H1 (cell line): ENCODE data around the gene SERPINB12. TPM values are rescaled to one million over a fixed set of nuclear protein-coding genes. Genes with fewer than 3 reads are reported as not detected.

ENCODE experiments used
- CTCF ChIA-PET: fragments of 300-600 bp; sonication (Branson Sonifier 250); formaldehyde crosslinking; loops from one replicate; lab custom pipeline; 2021; ENCODE audit not compliant: partially characterized antibody; lab: Charles Lee
- POLR2A ChIA-PET: fragments of 300-600 bp; sonication (Branson Sonifier 250); formaldehyde crosslinking; loops from one replicate; lab custom pipeline; 2021; ENCODE audit warnings: inconsistent platforms; ENCODE audit not compliant: partially characterized antibody; lab: Charles Lee
- DNase-seq, 2 experiments: peaks; one replicate each; pipeline versions ENCODE4 v3.0.0 to v3.0.0-alpha.2; 2010 to 2022; ENCODE audit warnings: low spot score in 2 of 2, low read depth in 1 of 2, mixed read lengths in 1 of 2
- FAIRE-seq: peaks from 2 replicates; lab custom pipeline; 2011; peaks lifted over from hg19 to GRCh38; lab: Jason Lieb, UNC
- H2AFZ ChIP-seq: 2 replicates; pipeline ENCODE4 v1.8.1; 2012; ENCODE audit warnings: low read length, inconsistent platforms
- H2AK5ac ChIP-seq: 2 replicates; pipeline ENCODE4 v1.6.1; 2013; ENCODE audit warnings: low read depth, low read length
- H2BK120ac ChIP-seq: replicated peaks from 2 replicates; pipeline ENCODE3; 2013; ENCODE audit warnings: low read depth, low read length, inconsistent platforms
- H2BK12ac ChIP-seq: 2 replicates; pipeline ENCODE4 v1.6.1; 2013; ENCODE audit warnings: low read depth, low read length
- H2BK15ac ChIP-seq: 2 replicates; pipeline ENCODE4 v1.6.1; 2013; ENCODE audit warnings: low read length
- H2BK20ac ChIP-seq: 2 replicates; pipeline ENCODE4 v1.6.1; 2013; ENCODE audit warnings: low read length
- H2BK5ac ChIP-seq: 2 replicates; pipeline ENCODE4 v1.6.1; 2013; ENCODE audit warnings: low read depth, low read length
- H3K14ac ChIP-seq: 2 replicates; pipeline ENCODE4 v1.6.1; 2013; ENCODE audit warnings: inconsistent platforms; ENCODE audit not compliant: insufficient read length
- H3K18ac ChIP-seq: 2 replicates; pipeline ENCODE4 v1.6.1; 2013; ENCODE audit warnings: low read length; ENCODE audit errors: extremely low read depth
- H3K23ac ChIP-seq: 2 replicates; pipeline ENCODE4 v1.6.1; 2013; ENCODE audit warnings: inconsistent platforms; ENCODE audit not compliant: insufficient read length
- H3K23me2 ChIP-seq: 2 replicates; pipeline ENCODE4 v1.6.1; 2013; ENCODE audit warnings: low read depth, low read length
- H3K27ac ChIP-seq: 2 replicates; pipeline ENCODE4 v1.6.1; 2011; ENCODE audit warnings: low read depth, low read length, inconsistent platforms
- H3K27me3 ChIP-seq, 4 experiments: replicated peaks in 1 of 4; 1 replicate in 1 of 4; 2 replicates in 3 of 4; pipeline versions ENCODE4 v1.6.1 to v1.8.1; 2011 to 2013; ENCODE audit warnings: low read length in 3 of 4, mild to moderate bottlenecking in 3 of 4, inconsistent platforms in 2 of 4, mixed read lengths in 2 of 4, moderate library complexity in 1 of 4; ENCODE audit not compliant: control insufficient read depth in 3 of 4, insufficient read depth in 3 of 4; ENCODE audit errors: extremely low read depth in 1 of 4
- H3K36me3 ChIP-seq, 4 experiments: 2 replicates each; pipeline versions ENCODE4 v1.6.1 to v1.8.1; 2011 to 2013; ENCODE audit warnings: mild to moderate bottlenecking in 4 of 4, low read length in 3 of 4, moderate library complexity in 2 of 4, control low read depth in 1 of 4, inconsistent platforms in 1 of 4; ENCODE audit not compliant: insufficient read depth in 4 of 4, control insufficient read depth in 2 of 4
- H3K4ac ChIP-seq: replicated peaks from 2 replicates; pipeline ENCODE3; 2013; ENCODE audit warnings: low read length, low read depth, mixed read lengths, inconsistent platforms; ENCODE audit not compliant: insufficient read length
- H3K4me1 ChIP-seq, 4 experiments: replicated peaks in 1 of 4; 1 replicate in 1 of 4; 2 replicates in 3 of 4; pipeline versions ENCODE4 v1.6.1 to v1.8.1; 2011 to 2013; ENCODE audit warnings: low read length in 3 of 4, inconsistent platforms in 2 of 4, mixed read lengths in 1 of 4; ENCODE audit not compliant: insufficient read depth in 4 of 4, control insufficient read depth in 3 of 4
- H3K4me2 ChIP-seq, 2 experiments: 2 replicates each; pipeline versions ENCODE4 v1.6.1 to v1.8.1; 2011 to 2013; ENCODE audit warnings: low read depth in 2 of 2, low read length in 2 of 2, control low read depth in 1 of 2, inconsistent platforms in 1 of 2, mild to moderate bottlenecking in 1 of 2; ENCODE audit not compliant: insufficient read depth in 1 of 2
- H3K4me3 ChIP-seq, 4 experiments: fragments of 200-600, 300-600 bp in 1 of 4; sonication (generic), shearing (Covaris generic), sonication (Bioruptor Twin) in 1 of 4; 2 replicates each; pipeline versions ENCODE4 v1.5.1 to v1.8.1; 2011 to 2016; ENCODE audit warnings: low read length in 4 of 4, low read depth in 3 of 4, control low read depth in 2 of 4, inconsistent platforms in 2 of 4, mild to moderate bottlenecking in 2 of 4, mixed read lengths in 1 of 4, moderate library complexity in 1 of 4; ENCODE audit not compliant: insufficient read depth in 2 of 4; ENCODE audit errors: extremely low read depth in 1 of 4
- H3K56ac ChIP-seq: replicated peaks from 2 replicates; pipeline ENCODE3; 2013; ENCODE audit warnings: low read depth, mild to moderate bottlenecking, mixed read lengths, low read length, inconsistent platforms; ENCODE audit not compliant: insufficient read length
- H3K79me1 ChIP-seq: 2 replicates; pipeline ENCODE4 v1.6.1; 2013; ENCODE audit warnings: low read depth, low read length, control low read depth
- H3K79me2 ChIP-seq, 2 experiments: 2 replicates each; pipeline versions ENCODE4 v1.6.1 to v1.8.1; 2012 to 2013; ENCODE audit warnings: low read length in 2 of 2, mild to moderate bottlenecking in 2 of 2, inconsistent platforms in 1 of 2; ENCODE audit not compliant: insufficient read depth in 2 of 2, control insufficient read depth in 1 of 2
- H3K9ac ChIP-seq, 4 experiments: replicated peaks in 1 of 4; 1 replicate in 1 of 4; 2 replicates in 3 of 4; pipeline versions ENCODE4 v1.6.1 to v1.8.1; 2011 to 2013; ENCODE audit warnings: low read depth in 3 of 4, low read length in 3 of 4, control low read depth in 2 of 4, mild to moderate bottlenecking in 2 of 4, moderate library complexity in 2 of 4, inconsistent platforms in 1 of 4; ENCODE audit errors: extremely low read depth in 1 of 4
- H3K9me3 ChIP-seq, 2 experiments: 2 replicates each; pipeline versions ENCODE4 v1.6.1 to v1.8.1; 2012 to 2013; ENCODE audit warnings: mild to moderate bottlenecking in 2 of 2, moderate library complexity in 2 of 2, control low read depth in 1 of 2, inconsistent platforms in 1 of 2, low read depth in 1 of 2, low read length in 1 of 2, mixed read lengths in 1 of 2; ENCODE audit not compliant: insufficient read depth in 2 of 2
- H4K20me1 ChIP-seq, 2 experiments: replicated peaks in 1 of 2; 2 replicates each; pipeline versions ENCODE3 to v1.8.1; 2011 to 2013; ENCODE audit warnings: inconsistent platforms in 2 of 2, low read length in 2 of 2, mild to moderate bottlenecking in 1 of 2; ENCODE audit not compliant: insufficient read depth in 2 of 2, control insufficient read depth in 1 of 2
- H4K5ac ChIP-seq: 2 replicates; pipeline ENCODE4 v1.6.1; 2013; ENCODE audit warnings: low read length, low read depth, mixed read lengths, inconsistent platforms; ENCODE audit not compliant: insufficient read length
- H4K8ac ChIP-seq: 2 replicates; pipeline ENCODE4 v1.8.0; 2013; ENCODE audit warnings: mild to moderate bottlenecking, moderate library complexity, low read length, inconsistent platforms; ENCODE audit not compliant: insufficient read depth; ENCODE audit errors: extremely low read depth
- H4K91ac ChIP-seq: replicated peaks from 2 replicates; pipeline ENCODE3; 2013; ENCODE audit warnings: low read length, mixed read lengths, inconsistent platforms; ENCODE audit not compliant: insufficient read length
- ZNF274 ChIP-seq: IDR thresholded peaks from 2 replicates; pipeline ENCODE4 v1.7.0; 2012; ENCODE audit warnings: low read length, borderline replicate concordance; ENCODE audit errors: extremely low read depth
- WGBS, 2 experiments: shearing (Covaris generic) in 1 of 2; methylation state at CpG; one replicate each; pipeline versions ENCODE4 v1.1.6 to v1.1.7; 2013 to 2015; ENCODE audit warnings: low lambda C conversion rate in 2 of 2, mixed read lengths in 2 of 2, inconsistent platforms in 1 of 2, low coverage in 1 of 2, missing lambda C conversion rate in 1 of 2; ENCODE audit not compliant: insufficient replicate concordance in 2 of 2, insufficient coverage in 1 of 2, insufficient read length in 1 of 2; ENCODE audit errors: extremely low coverage in 1 of 2, missing lambda C conversion rate in 1 of 2; 5-methylcytosine and 5-hydroxymethylcytosine counted together
- polyA plus RNA-seq, 7 experiments: library from polyadenylated mRNA; depleted of rRNA in 3 of 7; stranded (reverse) in 5 of 7; unstranded in 2 of 7; fragments of >200 nt in 5 of 7; fragments of 200-250 nt in 2 of 7; gene quantifications; 1 replicate in 5 of 7; 2 replicates in 1 of 7; 4 replicates in 1 of 7; pipeline versions ENCODE4 v1.2.1 to v1.2.3, GENCODE V29; 2011 to 2013; ENCODE audit warnings: missing spikeins in 2 of 7, mixed read lengths in 2 of 7
- total RNA-seq: library from RNA; stranded (reverse); fragmentation: NEBNext Ultra II Directional; extraction: Animal tissue kit (Norgen Biotek cat#: 25700); gene quantifications from 2 replicates; pipeline ENCODE4 v1.2.1, GENCODE V29; 2021

Gene SERPINB12
- total and polyA plus RNA-seq, 2 of the 8 experiments (the other 6 are each of a cell fraction or from before 2014, with no cell fraction given) = not detected

- no peaks in the 10 kb centered on the region for H3K79me2 ChIP-seq
- no peak overlapping the region for H3K9ac ChIP-seq
- H2BK20ac ChIP-seq = no peak overlapping the region
- no peak overlapping the region for H3K4me3 ChIP-seq
- FAIRE-seq (no peak), DNase-seq (no peak)
- peak overlapping the region; percentile 49; the same call in 1 of the 2 replicates for H2BK15ac ChIP-seq
- H3K79me1 ChIP-seq = no peaks in the 10 kb centered on the region
- H3K23ac ChIP-seq = no peak overlapping the region
- no peaks in the 10 kb centered on the region for H3K9me3 ChIP-seq
- no peak overlapping the region for H2BK120ac ChIP-seq
- H3K14ac ChIP-seq = no peak overlapping the region
- H3K4me1 ChIP-seq = peaks cover 0 to 3% (median under 1%) of the 10 kb centered on the region in 4 experiments; a peak in 3 of 7 replicates
- H2AK5ac ChIP-seq = no peak overlapping the region
- no peak overlapping the region for H4K91ac ChIP-seq
- H4K5ac ChIP-seq = no peak overlapping the region
- no peak overlapping the region for H3K27ac ChIP-seq
- H3K4ac ChIP-seq = no peak overlapping the region
- H3K36me3 ChIP-seq = no peaks in the 10 kb centered on the region
- H3K27me3 ChIP-seq = no peaks in the 10 kb centered on the region
- no peak overlapping the region for H3K4me2 ChIP-seq
- no peak overlapping the region for H2BK12ac ChIP-seq
- no peak overlapping the region for H4K8ac ChIP-seq
- no peak overlapping the region for H3K56ac ChIP-seq
- ChIA-PET CTCF (interaction anchor here (0.7 to 17.3 kb wide), 10 partner anchors 9 to 324 kb away, joined by 3 to 366 read pairs (median 17); partner anchors contain the start of gene SERPINB13), POLR2A (no interaction called here)
- H4K20me1 ChIP-seq = no peaks in the 10 kb centered on the region
- no peak overlapping the region for H3K18ac ChIP-seq
- no peak overlapping the region for H2BK5ac ChIP-seq
- H2AFZ ChIP-seq = peak overlapping the region; percentile 51; the same call in 1 of the 2 replicates
- 93% methylated on average over 3 of the region's 3 CpGs; no CpG with 5 or more reads in 1 of the 2 experiments for WGBS, 2 experiments
- no peaks in the 10 kb centered on the region for H3K23me2 ChIP-seq
- TF ChIP-seq ZNF274 = no peak
Measured at GRCh38 chr18:63520053-63520685, 22.0 kb upstream of the SERPINB12 start.
